K562 (cell line): ENCODE data around the gene SLC13A3.

Source experiments
- ATF2 ChIP-seq: sonication (generic); formaldehyde crosslinking; IDR thresholded peaks from 2 replicates; pipeline ENCODE4 v1.8.1; 2022; ENCODE audit warnings: missing genetic modification reagents
- CHD2 ChIP-seq: IDR thresholded peaks from 2 replicates; pipeline ENCODE4 v1.6.1; 2011; ENCODE audit warnings: low read depth, low read length
- CUX1 ChIP-seq: fragments of 200-800 bp; sonication (Bioruptor generic); IDR thresholded peaks from 2 replicates; pipeline ENCODE4 v1.6.1; 2016; ENCODE audit warnings: missing genetic modification characterization, missing compliant biosample characterization
- DIDO1 ChIP-seq: fragments of 450-650 bp; IDR thresholded peaks from 2 replicates; pipeline ENCODE4 v1.6.1; 2016; ENCODE audit warnings: low read depth, missing biosample characterization, missing genetic modification characterization
- IRF9 ChIP-seq: fragments of 450-650 bp; IDR thresholded peaks from 2 replicates; pipeline ENCODE4 v1.6.1; 2016; ENCODE audit warnings: missing biosample characterization, missing genetic modification characterization
- MAFF ChIP-seq: IDR thresholded peaks from 2 replicates; pipeline ENCODE4 v1.6.1; 2012; ENCODE audit warnings: low read length, improper control_type of control experiment
- POLR2B ChIP-seq: fragments of 450-650 bp; IDR thresholded peaks from 2 replicates; pipeline ENCODE4 v1.6.1; 2018; ENCODE audit warnings: low read depth; ENCODE audit not compliant: partially characterized antibody
- TCF7L2 ChIP-seq: fragments of 150-350 bp; IDR thresholded peaks from 2 replicates; pipeline ENCODE4 v1.6.1; 2016; ENCODE audit warnings: low read depth, mild to moderate bottlenecking, low read length, moderate library complexity
- TEAD2 ChIP-seq: fragments of 450-650 bp; IDR thresholded peaks from 2 replicates; pipeline ENCODE4 v1.6.1; 2016; ENCODE audit warnings: missing genetic modification characterization, control low read depth, missing compliant biosample characterization
- TRIM28 ChIP-seq: fragments of 450-650 bp; IDR thresholded peaks from 2 replicates; pipeline ENCODE4 v1.6.1; 2017
- ZBTB49 ChIP-seq: sonication (generic); formaldehyde crosslinking; IDR thresholded peaks from 2 replicates; pipeline ENCODE4 v1.8.0; 2022; ENCODE audit warnings: missing genetic modification reagents, mild to moderate bottlenecking, borderline replicate concordance
- ZSCAN29 ChIP-seq: fragments of 450-650 bp; IDR thresholded peaks from 2 replicates; pipeline ENCODE4 v1.6.1; 2017

- no peak for TF ChIP-seq TRIM28
- no peak for TF ChIP-seq ZBTB49
- no peak for TF ChIP-seq ZSCAN29
- TF ChIP-seq MAFF = no peak
- no peak for TF ChIP-seq DIDO1
- no peak for TF ChIP-seq IRF9
- TF ChIP-seq CUX1 (CRISPR knock-in tag) = no peak
- TF ChIP-seq POLR2B = no peak
- TF ChIP-seq TCF7L2 = no peak
- no peak for TF ChIP-seq CHD2
- no peak for TF ChIP-seq TEAD2 (tag)
- TF ChIP-seq ATF2 (CRISPR knock-in tag) = no peak
Observed at GRCh38 chr20:46657137-46657536, 5.9 kb upstream of the SLC13A3 start.
